ENCODE measurements around the gene MSX2. TPM values are rescaled to one million over a fixed set of nuclear protein-coding genes. Genes with fewer than 3 reads are reported as not detected.

The MSX2 gene
- total RNA-seq, 1 experiment from 2014 or later = not detected

DNA sequence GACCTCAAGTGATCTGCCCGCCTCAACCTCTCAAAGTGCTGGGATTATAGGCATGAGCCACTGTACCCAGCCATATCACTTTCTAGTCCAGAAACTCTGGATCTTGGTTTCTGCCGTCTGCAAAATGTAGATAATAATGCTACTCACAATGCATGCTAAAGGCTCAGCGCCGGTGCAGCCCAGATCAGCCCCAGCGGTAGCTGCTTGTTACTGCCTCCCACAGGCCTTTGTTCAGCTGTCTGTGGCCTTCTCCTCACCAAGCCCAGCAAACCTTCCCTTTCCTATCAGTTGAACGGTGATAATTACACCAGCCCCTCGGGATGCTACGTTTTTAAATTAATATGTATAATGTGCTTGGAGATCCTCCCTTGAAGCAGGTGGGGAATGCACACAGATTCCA lies 26.2 kb upstream of the MSX2 start:
- TF ChIP-seq EZH2 (IDR thresholded peaks at IDR 0.05; ENCODE audit: borderline replicate concordance, low read depth, low read length, poor library complexity, severe bottlenecking) = no peak
- TF ChIP-seq, protein P1, sequence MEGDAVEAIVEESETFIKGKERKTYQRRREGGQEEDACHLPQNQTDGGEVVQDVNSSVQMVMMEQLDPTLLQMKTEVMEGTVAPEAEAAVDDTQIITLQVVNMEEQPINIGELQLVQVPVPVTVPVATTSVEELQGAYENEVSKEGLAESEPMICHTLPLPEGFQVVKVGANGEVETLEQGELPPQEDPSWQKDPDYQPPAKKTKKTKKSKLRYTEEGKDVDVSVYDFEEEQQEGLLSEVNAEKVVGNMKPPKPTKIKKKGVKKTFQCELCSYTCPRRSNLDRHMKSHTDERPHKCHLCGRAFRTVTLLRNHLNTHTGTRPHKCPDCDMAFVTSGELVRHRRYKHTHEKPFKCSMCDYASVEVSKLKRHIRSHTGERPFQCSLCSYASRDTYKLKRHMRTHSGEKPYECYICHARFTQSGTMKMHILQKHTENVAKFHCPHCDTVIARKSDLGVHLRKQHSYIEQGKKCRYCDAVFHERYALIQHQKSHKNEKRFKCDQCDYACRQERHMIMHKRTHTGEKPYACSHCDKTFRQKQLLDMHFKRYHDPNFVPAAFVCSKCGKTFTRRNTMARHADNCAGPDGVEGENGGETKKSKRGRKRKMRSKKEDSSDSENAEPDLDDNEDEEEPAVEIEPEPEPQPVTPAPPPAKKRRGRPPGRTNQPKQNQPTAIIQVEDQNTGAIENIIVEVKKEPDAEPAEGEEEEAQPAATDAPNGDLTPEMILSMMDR (conservative IDR thresholded peaks at IDR 0.05; ENCODE audit: low read depth, low read length) = no peak
- BruUV-seq (replicated peaks) = no TSS peak
- intact Hi-C loops (cut with micrococcal nuclease; ENCODE audit: unreplicated experiment) = no loop called here
- POLR2A ChIA-PET (ENCODE audit: low non-redundant PET) = no interaction called here
- H3K4me1 ChIP-seq (ENCODE audit: insufficient read depth, low read length, poor library complexity, severe bottlenecking) = no peaks in the 10 kb centered on the region
- DNase-seq (ENCODE audit: low spot score) = no peak
- no peak overlapping the region for H3K4me3 ChIP-seq (ENCODE audit: low read depth, low read length, poor library complexity, severe bottlenecking)
- no peaks in the 10 kb centered on the region for H3K9me3 ChIP-seq (ENCODE audit: low read depth, low read length, poor library complexity, severe bottlenecking)
- peaks cover 17% of the 10 kb centered on the region for H3K27me3 ChIP-seq (replicated peaks; ENCODE audit: insufficient read depth, low read depth, low read length, poor library complexity)
- CTCF ChIA-PET = no interaction called here
- H3K36me3 ChIP-seq (ENCODE audit: insufficient read depth, low read length, poor library complexity, severe bottlenecking) = no peaks in the 10 kb centered on the region
- no peak overlapping the region for H3K27ac ChIP-seq (ENCODE audit: low read depth, low read length, poor library complexity, severe bottlenecking)

DNA sequence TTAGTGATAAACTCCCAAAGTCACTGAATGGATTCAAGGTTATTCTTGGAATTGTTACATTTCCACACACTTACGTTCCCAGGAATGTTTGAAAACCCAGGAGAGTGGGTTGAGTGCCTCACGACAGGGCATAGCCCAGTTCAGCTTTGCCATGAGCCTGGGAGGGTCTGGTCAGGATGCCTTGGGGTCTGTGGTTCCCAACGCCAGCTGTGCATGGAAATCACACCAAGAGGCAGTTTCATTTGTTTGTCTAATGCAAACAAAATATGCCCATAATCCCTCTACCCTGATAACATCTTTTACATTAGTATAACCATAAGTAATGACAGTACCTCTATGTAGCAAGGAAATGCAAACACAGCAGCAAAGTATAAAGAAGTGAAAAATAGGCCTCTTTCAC lies 25.3 kb upstream of the MSX2 start:
- no peak for DNase-seq (ENCODE audit: low spot score)
- BruUV-seq (replicated peaks) = no TSS peak
- H3K4me1 ChIP-seq (ENCODE audit: insufficient read depth, low read length, poor library complexity, severe bottlenecking) = no peaks in the 10 kb centered on the region
- no peak for TF ChIP-seq EZH2 (IDR thresholded peaks at IDR 0.05; ENCODE audit: borderline replicate concordance, low read depth, low read length, poor library complexity, severe bottlenecking)
- TF ChIP-seq, protein P1 (conservative IDR thresholded peaks at IDR 0.05; ENCODE audit: low read depth, low read length) = no peak
- H3K4me3 ChIP-seq (ENCODE audit: low read depth, low read length, poor library complexity, severe bottlenecking) = no peak overlapping the region
- CTCF ChIA-PET = no interaction called here
- H3K27me3 ChIP-seq (replicated peaks; ENCODE audit: insufficient read depth, low read depth, low read length, poor library complexity) = peaks cover 7% of the 10 kb centered on the region
- POLR2A ChIA-PET (ENCODE audit: low non-redundant PET) = no interaction called here
- no peak overlapping the region for H3K27ac ChIP-seq (ENCODE audit: low read depth, low read length, poor library complexity, severe bottlenecking)
- intact Hi-C loops (cut with micrococcal nuclease; ENCODE audit: unreplicated experiment) = no loop called here
- no peaks in the 10 kb centered on the region for H3K36me3 ChIP-seq (ENCODE audit: insufficient read depth, low read length, poor library complexity, severe bottlenecking)
- no peaks in the 10 kb centered on the region for H3K9me3 ChIP-seq (ENCODE audit: low read depth, low read length, poor library complexity, severe bottlenecking)

DNA sequence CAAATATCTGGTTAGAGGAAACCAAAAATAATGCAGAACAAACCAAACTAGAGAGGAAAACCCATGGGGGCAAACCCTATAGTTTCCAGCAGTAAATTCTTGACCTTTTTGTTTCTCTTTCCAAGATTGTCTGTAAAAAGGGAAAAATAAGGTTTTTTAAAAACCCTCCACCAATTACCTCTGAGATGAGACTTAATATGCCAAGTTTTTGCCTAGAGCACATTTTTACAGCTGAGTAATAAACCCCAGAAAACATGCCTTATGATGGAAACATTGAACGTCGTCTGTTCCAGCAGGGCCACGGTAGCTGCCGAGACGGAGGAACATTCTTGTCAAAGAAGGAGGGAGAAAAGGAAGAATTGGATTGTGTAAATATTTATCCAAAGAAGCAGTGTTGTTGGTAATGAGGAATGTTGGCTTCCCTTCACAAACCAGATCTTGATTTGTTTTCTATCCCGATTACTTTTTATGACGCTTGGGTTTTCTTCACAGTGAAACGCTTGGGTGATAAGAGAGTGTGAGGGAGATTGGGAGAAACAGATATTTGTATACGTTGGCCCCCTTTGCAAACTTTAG lies 17.3 kb upstream of the MSX2 start:
- no peak overlapping the region for H3K27ac ChIP-seq (ENCODE audit: low read depth, low read length, poor library complexity, severe bottlenecking)
- POLR2A ChIA-PET (ENCODE audit: low non-redundant PET) = no interaction called here
- no peaks in the 10 kb centered on the region for H3K36me3 ChIP-seq (ENCODE audit: insufficient read depth, low read length, poor library complexity, severe bottlenecking)
- CTCF ChIA-PET = no interaction called here
- no peak for DNase-seq (ENCODE audit: low spot score)
- peaks cover 27% of the 10 kb centered on the region for H3K27me3 ChIP-seq (replicated peaks; ENCODE audit: insufficient read depth, low read depth, low read length, poor library complexity)
- TF ChIP-seq, protein P1 (conservative IDR thresholded peaks at IDR 0.05; ENCODE audit: low read depth, low read length) = no peak
- no peak for TF ChIP-seq EZH2 (IDR thresholded peaks at IDR 0.05; ENCODE audit: borderline replicate concordance, low read depth, low read length, poor library complexity, severe bottlenecking)
- H3K9me3 ChIP-seq (ENCODE audit: low read depth, low read length, poor library complexity, severe bottlenecking) = no peaks in the 10 kb centered on the region
- intact Hi-C loops (cut with micrococcal nuclease; ENCODE audit: unreplicated experiment) = no loop called here
- H3K4me3 ChIP-seq (ENCODE audit: low read depth, low read length, poor library complexity, severe bottlenecking) = no peak overlapping the region
- BruUV-seq (replicated peaks) = no TSS peak
- no peaks in the 10 kb centered on the region for H3K4me1 ChIP-seq (ENCODE audit: insufficient read depth, low read length, poor library complexity, severe bottlenecking)

All from A673 (cell line).